K562 (cell line): ENCODE data around the gene GGA2. TPM values are rescaled to one million over a fixed set of nuclear protein-coding genes. Genes with fewer than 3 reads are reported as not detected.

Experiments
- AFF4 ChIP-seq: sonication (generic); formaldehyde crosslinking; IDR thresholded peaks from 2 replicates; pipeline ENCODE4 v1.8.0; 2023; ENCODE audit warnings: mild to moderate bottlenecking, missing genetic modification reagents
- ASH1L ChIP-seq: fragments of 450-650 bp; IDR thresholded peaks from 2 replicates; pipeline ENCODE4 v1.6.1; 2018; ENCODE audit warnings: borderline replicate concordance, mild to moderate bottlenecking, low read depth; ENCODE audit not compliant: partially characterized antibody
- CBX3 ChIP-seq, 2 experiments: IDR thresholded peaks; 1 replicate in 1 of 2; 2 replicates in 1 of 2; pipeline ENCODE4 v1.6.1; 2012; ENCODE audit warnings: inconsistent platforms in 2 of 2, low read length in 2 of 2, borderline replicate concordance in 1 of 2, control low read depth in 1 of 2
- HNRNPUL1 ChIP-seq: fragments of 200-400 bp; formaldehyde crosslinking; IDR thresholded peaks from 2 replicates; pipeline ENCODE4 v1.6.1; 2017; ENCODE audit warnings: low read length
- NR3C1 ChIP-seq: sonication (generic); formaldehyde crosslinking; IDR thresholded peaks from 2 replicates; pipeline ENCODE4 v1.8.1; 2022; ENCODE audit warnings: missing genetic modification reagents
- PATZ1 ChIP-seq: fragments of 250-450 bp; sonication (Bioruptor Pico); IDR thresholded peaks from 2 replicates; pipeline ENCODE4 v1.5.0; 2020; ENCODE audit warnings: mild to moderate bottlenecking, borderline replicate concordance
- RAD51 ChIP-seq: fragments of 450-650 bp; IDR thresholded peaks from 2 replicates; pipeline ENCODE4 v1.7.1; 2016; ENCODE audit warnings: low read depth, mild to moderate bottlenecking, borderline replicate concordance
- REST ChIP-seq, 2 experiments: fragments of 450-650 bp; formaldehyde crosslinking in 1 of 2; IDR thresholded peaks; 2 replicates each; pipeline versions ENCODE4 v1.4.0 to v1.6.1; 2014 to 2020; ENCODE audit warnings: mild to moderate bottlenecking in 2 of 2, borderline replicate concordance in 1 of 2, low read depth in 1 of 2
- RHOXF2B ChIP-seq: fragments of 250-450 bp; sonication (Bioruptor Pico); conservative IDR thresholded peaks from 2 replicates; pipeline ENCODE4 v1.5.1; 2021
- ZKSCAN1 ChIP-seq: fragments of 150-350 bp; IDR thresholded peaks from 2 replicates; pipeline ENCODE4 v1.6.1; 2016; ENCODE audit warnings: low read depth, low read length
- ZNF57 ChIP-seq: fragments of 450-650 bp; formaldehyde crosslinking; IDR thresholded peaks from 2 replicates; pipeline ENCODE4 v1.4.0; 2020; ENCODE audit warnings: mild to moderate bottlenecking, moderate library complexity
- ZNF764 ChIP-seq: fragments of 250-450 bp; sonication (Bioruptor Pico); IDR thresholded peaks from 2 replicates; pipeline ENCODE4 v1.4.0; 2020; ENCODE audit warnings: low read depth, mild to moderate bottlenecking, moderate library complexity
- polyA plus RNA-seq, 8 experiments: library from polyadenylated mRNA; depleted of rRNA in 4 of 8; stranded (reverse) in 5 of 8; unstranded in 3 of 8; fragments of >200 nt; fragmentation: Nextera tagmentation in 2 of 8; fragmentation: Illumina TruSeq in 1 of 8; extraction: Ambion mirVana in 2 of 8; extraction: Trizol in 1 of 8; gene quantifications; 2 replicates each; pipeline versions ENCODE4 v1.2.1 to v1.2.3, GENCODE V29; 2011 to 2014; ENCODE audit warnings: inconsistent platforms in 1 of 8, missing spikeins in 1 of 8
- total RNA-seq, 7 experiments: library from RNA; depleted of rRNA in 6 of 7; stranded (reverse); fragments of >200 nt in 6 of 7; fragmentation: Illumina TruSeq in 2 of 7; extraction: Trizol in 2 of 7; gene quantifications; 2 replicates each; pipeline versions ENCODE4 v1.2.1 to v1.2.3, GENCODE V29; 2011 to 2021; ENCODE audit warnings: low replicate concordance in 1 of 7

The GGA2 gene
- total and polyA plus RNA-seq, 9 of the 15 experiments (the other 6 are each of a cell fraction or from before 2014, with no cell fraction given) = 11.9 to 133 (median 66.3) TPM

- TF ChIP-seq REST (IDR thresholded peaks at IDR 0.05; ENCODE audit: borderline replicate concordance) (peak; percentile 79), REST (CRISPR knock-in tag; IDR thresholded peaks at IDR 0.05; ENCODE audit: low read depth) (0 out of 2 replicates have a peak, but pooled peaks have one; percentile 29), ASH1L (peak; percentile 13), ZNF57 (no peak), ZNF764 (CRISPR knock-in tag) (no peak), NR3C1 (CRISPR knock-in tag) (no peak), HNRNPUL1 (no peak), AFF4 (peak; percentile 77), CBX3 (IDR thresholded peaks at IDR 0.05; ENCODE audit: borderline replicate concordance in 1 of 2, low read length in 2 of 2) (peak in 1 of 2 experiments; percentile 46; a peak in 2 of 3 replicates), ZKSCAN1 (no peak; the same call in 1 of the 2 replicates), RHOXF2B (no peak), PATZ1 (CRISPR knock-in tag) (no peak), RAD51 (peak; percentile 82)
Observed at GRCh38 chr16:23556881-23557778, 46.8 kb upstream of the GGA2 start, which contains the start of the genes EARS2 and UBFD1 (continued).
